Left colon (tissue), 2 donors: ENCODE results near the gene ULK4. TPM values are rescaled to one million over a fixed set of nuclear protein-coding genes. Genes with fewer than 3 reads are reported as not detected.
A peak's percentile ranks its signal among the peaks of the same experiment; 100 is the strongest.
"Not testable (repeated sequence)": the region's sequence is repeated elsewhere in the genome, so short reads cannot be mapped to it uniquely, and the experiment has no call there.

Experiments
- ATAC-seq: fragments of 200-7000 bp; cut with Tn5 transposase; one replicate; pipeline ENCODE4 v1.9.1; 2020; ENCODE audit warnings: mild to moderate bottlenecking, moderate library complexity
- DNase-seq, 2 donors: peaks; one replicate each; pipeline ENCODE4 v3.0.0-alpha.2; 2020
- intact Hi-C, 2 donors: fragments of 100-400 bp; cut with DNase I in 1 of 2; cut with micrococcal nuclease in 1 of 2; formaldehyde crosslinking; loops; one replicate each; pipeline versions ENCODE4 v1.11.2 to v1.14.0; 2022; cut with DNase I, micrococcal nuclease
- long read RNA-seq: library from polyadenylated mRNA; unstranded; transcript quantifications from one replicate; pipeline ENCODE4 v2.0.0, GENCODE V29; 2021
- total RNA-seq, 2 donors: library from RNA; stranded (reverse); fragmentation: NEBNext Ultra II Directional; extraction: Animal tissue kit (Norgen Biotek cat#: 25700); gene quantifications; one replicate each; pipeline ENCODE4 v1.2.1, GENCODE V29; 2021
- donor health status: DM: no; HTN: no; CAD: no.
- donor health status: DM: yes; HTN: yes; CAD: no.

The ULK4 gene
- 1 to 10 TPM; 5.3 to 5.7 TPM for total RNA-seq
- long read RNA-seq, partial matches to known transcripts: 0 of 3 reads
- long read RNA-seq, other reads (novel, unspliced or antisense): 2 of 3 reads

DNA sequence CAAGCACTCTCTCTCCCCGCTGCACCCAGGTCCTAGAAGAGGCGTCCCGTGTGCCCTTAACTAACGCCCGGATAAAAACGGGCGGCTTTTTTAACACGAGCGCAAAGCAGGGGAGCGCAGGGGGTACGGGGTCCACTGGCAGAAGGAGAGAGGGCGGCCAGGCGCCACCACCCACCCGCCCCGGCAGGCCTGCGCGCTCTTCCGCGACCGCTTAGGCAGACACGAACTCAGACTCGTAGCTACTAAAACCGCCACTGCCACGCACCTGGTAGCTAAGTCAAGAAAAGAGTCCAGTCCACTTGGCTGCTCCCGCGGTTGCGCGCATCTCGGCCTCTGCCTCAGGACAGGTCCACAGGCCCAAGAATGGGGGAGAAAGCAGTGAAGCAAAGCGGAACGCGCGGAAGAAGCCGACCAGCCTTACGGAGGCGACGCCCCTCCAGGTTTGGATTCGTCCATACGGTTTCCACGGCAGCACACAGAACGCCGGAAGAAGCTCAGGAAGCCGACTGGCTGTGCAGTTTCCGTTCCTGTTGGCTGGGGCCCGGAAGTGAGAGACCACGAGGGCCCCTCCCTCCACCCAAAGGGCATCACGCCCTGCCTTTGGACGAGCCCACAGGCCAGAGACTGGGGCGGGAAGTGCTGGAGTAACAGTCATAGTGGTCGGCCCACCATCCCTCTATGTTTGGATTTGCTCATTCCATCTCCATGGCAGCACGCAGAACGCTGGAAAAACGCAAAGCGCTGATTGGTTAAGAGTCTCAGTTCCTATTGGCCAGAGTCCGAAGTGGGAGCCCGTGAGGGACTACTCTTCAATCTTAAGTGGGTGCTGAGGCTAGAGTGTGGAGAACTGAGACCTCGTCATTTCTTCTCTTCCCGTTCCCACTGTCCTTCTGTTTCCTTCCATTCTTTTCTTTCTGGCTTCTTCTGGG lies at the start of gene ULK4:
Gene ULK4, minus strand, starts transcription at position 353 of the 929 bp plus-strand sequence. CDS start 7,344 bp downstream, outside the sequence.
- intact Hi-C loops: loop anchor here in 1 of 2 donors (5.0 kb wide), 1 partner anchor 50 kb away; no protein-coding TSS in a partner anchor
- peak; percentile 96 to 98 for DNase-seq
- ATAC-seq: peak; percentile 96

DNA sequence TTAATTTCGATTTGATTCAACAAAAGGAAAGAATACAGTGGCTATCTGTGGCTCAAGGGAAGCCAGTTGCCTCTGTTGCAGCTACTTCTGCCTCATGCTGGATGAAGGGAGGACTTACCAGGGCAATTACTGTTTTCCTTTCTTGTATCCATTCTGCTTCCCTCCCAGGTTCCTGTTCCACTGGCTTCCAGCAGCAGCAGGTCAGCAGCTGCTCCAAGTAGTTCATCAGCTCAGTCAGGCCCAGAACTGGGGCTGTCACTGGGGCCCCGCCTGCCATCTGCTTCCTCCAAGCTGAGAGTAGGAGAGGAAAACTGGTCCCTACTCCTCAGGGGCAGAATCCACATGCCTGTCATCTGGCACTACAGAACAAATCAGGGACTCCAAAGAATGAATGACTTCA lies 48.6 kb upstream of the ULK4 start:
- peak; percentile 14 for ATAC-seq
- intact Hi-C loops: loop anchor here in 1 of 2 donors (5.0 to 10.0 kb wide), 2 partner anchors 48 to 64 kb away; partner anchors contain the start of gene ULK4

DNA sequence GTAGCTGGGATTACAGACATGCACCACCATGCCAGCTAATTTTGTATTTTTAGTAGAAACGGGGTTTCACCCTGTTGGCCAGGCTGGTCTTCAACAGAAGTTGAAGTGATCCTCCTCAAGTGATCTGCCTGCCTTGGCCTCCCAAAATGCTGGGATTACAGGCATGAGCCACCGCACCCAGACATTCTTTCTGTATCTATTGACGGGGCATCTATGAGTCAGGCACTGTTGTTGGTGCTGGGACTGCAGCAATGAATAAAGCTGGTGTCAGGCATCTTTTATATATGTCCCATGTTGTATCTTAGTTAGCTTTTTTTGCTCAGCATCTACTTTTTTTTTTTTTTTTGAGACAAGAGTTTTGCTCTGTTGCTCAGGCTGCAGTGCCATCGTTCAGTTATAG lies 47.6 kb upstream of the ULK4 start:
- DNase-seq (no peak), ATAC-seq (no peak)
- intact Hi-C loops: no loop called here

More for the DNA sequence above, 48.6 kb upstream of the ULK4 start:
- DNase-seq: peak; percentile 58 to 71

DNA sequence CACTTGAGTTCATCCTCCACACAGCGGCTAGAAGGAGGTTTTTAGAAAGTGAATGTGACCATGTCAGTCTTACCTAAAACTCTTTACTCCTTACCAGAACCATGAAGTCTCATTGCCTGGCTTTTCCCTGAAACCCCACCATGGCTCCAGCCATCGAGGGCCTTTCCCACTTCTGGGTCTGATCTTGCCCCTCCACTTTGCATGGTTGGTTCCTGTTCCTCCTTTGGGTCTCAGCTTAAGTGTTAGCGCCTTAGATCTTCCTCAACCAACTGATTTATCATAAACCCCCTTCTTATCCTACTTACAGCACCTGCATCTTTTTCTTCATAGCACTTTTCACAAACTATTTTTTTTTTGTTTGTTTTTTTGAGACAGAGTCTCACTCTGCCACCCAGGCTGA lies 45.9 kb upstream of the ULK4 start:
- DNase-seq (no peak), ATAC-seq (no peak)
- intact Hi-C loops: no loop called here

DNA sequence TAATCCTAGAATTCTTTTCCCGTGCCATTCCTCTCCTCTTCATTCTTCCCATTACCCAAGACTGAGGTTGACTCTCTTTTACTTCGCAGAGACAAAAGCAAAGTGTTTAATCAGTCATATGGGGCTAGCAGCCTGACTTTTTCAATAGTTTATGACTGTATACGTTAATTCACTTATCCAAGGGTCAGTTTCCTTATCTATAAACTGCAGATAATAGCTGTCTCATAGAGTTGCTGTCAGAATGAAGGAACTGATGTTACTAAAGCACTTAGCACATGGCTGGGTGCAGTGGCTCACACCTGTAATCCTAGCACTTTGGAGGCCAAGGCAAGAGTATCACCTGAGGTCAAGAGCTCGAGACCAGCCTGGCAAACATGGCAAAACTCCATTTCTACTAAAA lies 43.5 kb upstream of the ULK4 start:
- DNase-seq (no peak), ATAC-seq (peak; percentile 73)
- intact Hi-C loops: no loop called here

DNA sequence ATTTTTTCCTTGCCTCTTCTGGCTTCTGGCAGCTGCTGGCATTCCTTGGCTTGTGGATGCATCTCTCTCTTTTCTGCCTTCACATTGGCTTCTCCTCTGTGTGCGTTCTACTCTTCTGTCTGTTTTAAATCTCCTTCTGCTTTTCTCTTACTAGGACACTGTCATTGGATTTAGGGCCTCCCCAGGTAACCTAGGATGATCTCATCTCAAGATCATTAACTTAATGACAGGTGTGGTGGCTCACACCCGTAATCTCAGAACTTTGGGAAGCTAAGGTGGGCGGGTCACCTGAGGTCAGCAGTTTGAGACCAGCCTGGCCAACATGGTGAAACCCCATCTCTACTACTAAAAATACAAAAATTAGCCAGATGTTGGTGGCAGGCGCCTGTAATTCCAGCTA lies 40.9 kb upstream of the ULK4 start:
- ATAC-seq: peak; percentile 52
- DNase-seq: no peak
- intact Hi-C loops: no loop called here

DNA sequence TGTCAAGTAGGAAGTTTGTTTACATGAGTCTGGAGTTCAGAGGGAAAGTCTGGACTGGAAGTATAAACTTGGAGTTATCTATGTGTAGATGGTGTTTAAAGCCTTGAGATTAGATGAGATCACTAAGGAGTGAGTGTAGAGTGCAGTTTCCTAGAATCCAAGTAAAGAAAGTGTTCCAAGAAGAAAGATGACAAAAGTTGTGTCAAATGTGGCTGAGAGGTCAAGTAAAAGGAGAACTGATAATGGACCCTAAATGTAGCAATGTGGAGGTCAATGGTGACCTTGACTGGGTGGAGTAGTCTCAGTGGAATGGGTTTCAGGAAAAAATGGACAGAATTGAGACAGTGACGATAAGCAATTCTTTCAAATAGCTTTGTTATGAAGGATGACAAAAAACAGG lies 39.9 kb upstream of the ULK4 start:
- intact Hi-C loops: no loop called here
- peak; percentile 28 for ATAC-seq

DNA sequence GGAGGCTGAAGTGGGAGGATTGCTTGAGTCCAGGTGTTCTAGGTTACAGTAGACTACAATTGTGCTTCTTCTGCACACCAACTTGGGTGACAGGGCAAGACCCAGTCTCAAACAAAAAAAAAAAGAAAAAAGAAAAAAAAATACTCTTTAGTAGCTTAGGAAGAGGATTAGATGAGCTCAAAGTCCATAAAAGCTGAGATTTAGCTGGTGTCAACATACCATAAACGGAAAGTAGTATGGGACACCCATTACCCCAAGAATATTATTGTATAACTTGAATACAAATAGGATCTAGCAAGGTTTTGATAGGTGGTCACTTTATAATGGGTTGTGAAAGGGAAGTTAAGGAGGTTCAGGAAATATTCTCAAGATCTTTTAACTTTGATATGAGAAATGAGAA lies 38.0 kb upstream of the ULK4 start:
- DNase-seq (no peak), ATAC-seq (no peak)
- intact Hi-C loops: no loop called here

More for the DNA sequence above, 39.9 kb upstream of the ULK4 start:
- no peak for DNase-seq

DNA sequence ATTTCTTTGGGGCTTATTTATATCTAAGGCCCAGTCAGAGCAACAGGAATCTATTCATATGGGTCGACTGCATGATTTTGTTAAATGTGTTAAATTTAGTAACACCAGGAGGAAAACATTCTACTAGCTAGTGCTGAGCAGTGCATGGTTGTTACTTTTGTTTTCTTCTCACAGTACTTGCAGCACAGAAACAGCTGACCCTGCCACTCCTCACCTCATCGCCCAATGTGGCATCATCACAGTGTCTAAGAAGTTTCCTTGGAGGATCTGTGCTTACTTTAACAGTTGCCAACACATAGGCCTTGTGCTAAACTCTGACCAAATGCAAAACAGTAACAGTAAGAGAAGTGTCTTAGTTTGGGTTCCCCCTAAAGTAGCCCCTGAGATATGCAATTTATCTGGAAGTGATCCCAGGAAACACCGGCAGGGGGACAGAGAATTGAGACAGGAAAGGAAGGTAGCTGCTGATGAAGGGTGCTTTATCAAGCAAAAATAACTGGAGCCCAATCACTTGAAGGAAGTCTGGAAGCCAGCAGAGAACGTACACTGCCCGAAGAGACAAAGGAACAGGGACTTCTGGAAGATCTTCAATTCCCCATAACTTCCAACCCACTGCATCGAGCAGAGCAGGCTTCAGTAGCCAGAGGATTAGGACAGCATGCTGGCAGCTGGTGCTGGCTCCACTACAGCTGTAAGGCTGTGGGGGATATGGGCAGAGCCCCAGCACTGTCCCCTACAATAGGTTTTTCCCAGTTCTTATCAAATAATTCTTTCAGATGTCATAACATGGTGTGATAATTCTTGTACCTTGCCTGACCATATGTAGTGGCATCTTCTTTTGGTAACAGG lies 36.0 kb upstream of the ULK4 start:
- ATAC-seq: no peak

DNA sequence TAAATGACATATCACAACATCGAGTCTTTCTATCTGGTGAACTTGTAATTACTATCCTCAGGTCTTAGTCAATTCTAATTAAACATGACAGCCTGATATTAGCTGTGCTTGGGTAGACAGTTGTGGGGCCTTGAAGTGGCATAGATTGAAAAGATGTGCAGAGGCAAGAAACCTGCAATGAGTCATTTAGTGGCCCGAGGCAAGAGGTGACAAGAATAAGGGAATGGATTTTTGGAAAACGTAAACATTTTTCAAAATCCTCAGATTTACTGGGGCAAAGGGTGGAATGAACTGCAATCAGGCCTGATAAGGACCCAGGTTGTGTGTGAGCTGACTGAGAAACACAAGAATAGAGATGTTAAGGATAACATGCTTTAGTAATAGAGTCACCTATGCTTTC lies 29.5 kb upstream of the ULK4 start:
- DNase-seq (no peak), ATAC-seq (no peak)
- intact Hi-C loops: no loop called here

More for the DNA sequence above, 36.0 kb upstream of the ULK4 start:
- intact Hi-C loops: no loop called here
- no peak for DNase-seq

DNA sequence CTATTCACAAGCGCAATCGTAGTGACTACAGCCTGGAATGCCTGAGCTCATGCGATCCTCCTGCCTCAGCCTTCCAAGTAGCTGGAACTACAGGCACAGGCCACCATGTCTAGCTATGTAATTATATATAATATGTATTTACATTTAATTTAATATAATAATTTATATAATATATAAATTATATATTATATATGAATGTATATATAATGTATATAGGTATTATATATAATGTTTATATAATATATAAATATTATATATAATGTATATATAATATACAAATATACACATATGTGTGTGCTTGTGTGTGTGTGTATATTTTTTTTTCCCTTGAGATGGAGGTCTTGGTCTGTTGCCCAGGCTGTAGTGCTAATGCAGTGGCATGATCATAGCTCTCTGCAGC lies 27.6 kb upstream of the ULK4 start:
- no peak for ATAC-seq
- intact Hi-C loops: no loop called here
- DNase-seq: no peak

DNA sequence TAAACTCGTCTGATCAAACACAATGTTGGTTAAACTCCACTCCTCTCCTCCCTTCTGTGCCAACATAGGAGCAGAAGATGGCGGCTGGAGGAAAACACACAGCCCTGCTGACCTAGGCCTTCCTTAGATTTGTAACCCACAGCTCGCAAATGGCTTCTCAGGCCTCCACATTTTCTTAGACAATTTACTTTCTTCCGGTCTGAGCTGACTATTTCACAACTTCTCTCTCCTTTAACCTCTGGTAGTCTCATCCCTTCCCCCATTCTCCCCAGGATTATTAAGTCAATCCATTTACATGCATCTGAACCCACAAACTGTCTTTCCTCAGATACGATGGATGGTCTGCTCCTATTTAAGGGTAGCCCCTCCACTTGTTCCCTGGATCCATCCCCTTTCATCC lies 25.7 kb upstream of the ULK4 start:
- no peak for ATAC-seq
- no peak for DNase-seq
- intact Hi-C loops: no loop called here

DNA sequence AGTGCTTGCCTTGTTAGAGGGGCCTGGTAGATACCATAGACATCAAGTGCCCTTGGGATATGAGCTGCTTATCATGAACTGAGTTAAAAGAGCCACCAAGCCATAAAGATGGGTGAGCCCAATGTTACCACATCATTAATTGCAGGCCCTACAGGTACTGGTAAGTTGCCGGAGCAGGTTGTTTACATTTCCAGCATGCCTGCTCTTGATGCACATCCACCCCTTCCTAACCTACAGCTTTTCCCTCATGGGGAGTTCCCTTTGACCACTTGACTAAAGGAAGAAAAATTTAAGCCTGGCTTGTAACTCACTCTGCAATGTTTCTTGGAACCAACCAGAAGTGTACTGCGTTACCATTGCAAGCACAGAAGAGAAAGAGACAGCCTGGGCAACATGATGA lies 24.7 kb upstream of the ULK4 start:
- intact Hi-C loops: no loop called here
- DNase-seq: no peak

DNA sequence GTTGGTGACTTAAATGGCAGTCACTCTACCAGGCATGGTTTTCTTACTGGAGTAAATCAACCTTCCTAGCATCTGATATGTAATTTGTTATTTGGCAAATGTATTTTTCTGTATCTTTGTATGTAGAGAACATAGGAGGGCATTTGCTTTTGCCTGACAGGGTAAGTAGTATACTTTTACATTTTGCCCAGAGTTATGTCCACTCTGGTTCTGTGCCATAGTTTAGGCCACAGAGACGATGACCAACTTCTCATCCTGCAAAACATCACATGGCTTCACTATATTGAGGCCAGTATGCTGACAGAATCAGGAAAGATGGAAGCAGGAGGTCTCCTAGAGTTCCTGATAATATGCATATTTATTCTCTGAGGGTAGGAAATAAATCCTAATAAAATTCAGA lies 23.1 kb upstream of the ULK4 start:
- no peak for DNase-seq
- no peak for ATAC-seq
- intact Hi-C loops: no loop called here

More for the DNA sequence above, 24.7 kb upstream of the ULK4 start:
- peak; percentile 34 for ATAC-seq

DNA sequence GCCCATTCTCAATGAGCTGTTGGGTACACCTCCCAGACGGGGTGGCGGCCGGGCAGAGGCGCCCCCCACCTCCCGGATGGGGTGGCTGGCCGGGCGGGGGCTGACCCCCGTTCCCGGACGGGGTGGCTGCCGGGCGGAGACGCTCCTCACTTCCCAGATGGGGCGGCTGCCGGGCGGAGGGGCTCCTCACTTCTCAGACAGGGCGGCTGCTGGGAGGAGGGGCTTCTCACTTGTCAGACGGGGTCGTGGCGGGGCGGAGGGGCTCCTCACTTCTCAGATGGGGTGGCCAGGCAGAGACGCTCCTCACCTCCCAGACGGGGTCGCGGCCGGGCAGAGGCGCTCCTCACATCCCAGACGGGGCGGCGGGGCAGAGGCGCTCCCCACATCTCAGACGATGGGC lies 21.2 kb upstream of the ULK4 start:
- intact Hi-C loops, DNase-seq, ATAC-seq: not testable (repeated sequence)

DNA sequence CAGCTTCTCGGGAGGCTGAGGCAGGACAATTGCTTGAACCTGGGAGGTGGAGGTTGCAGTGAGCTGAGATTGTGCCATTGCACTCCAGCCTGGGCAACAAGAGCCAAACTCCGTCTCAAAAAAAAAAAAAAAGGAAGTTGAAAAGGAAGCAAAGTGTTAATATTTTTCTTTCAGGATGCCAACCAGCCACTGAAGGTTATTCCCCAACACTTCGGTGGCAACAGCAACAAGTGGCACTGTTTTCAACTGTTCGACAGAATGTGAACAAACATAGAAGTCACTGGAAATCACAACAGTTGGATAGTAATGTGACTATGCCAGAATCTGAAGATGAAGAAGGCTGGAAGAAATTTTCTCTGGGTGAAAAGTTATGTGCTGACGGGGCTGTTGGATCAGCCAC lies 15.5 kb upstream of the ULK4 start:
- ATAC-seq, DNase-seq, intact Hi-C loops: not testable (repeated sequence)

DNA sequence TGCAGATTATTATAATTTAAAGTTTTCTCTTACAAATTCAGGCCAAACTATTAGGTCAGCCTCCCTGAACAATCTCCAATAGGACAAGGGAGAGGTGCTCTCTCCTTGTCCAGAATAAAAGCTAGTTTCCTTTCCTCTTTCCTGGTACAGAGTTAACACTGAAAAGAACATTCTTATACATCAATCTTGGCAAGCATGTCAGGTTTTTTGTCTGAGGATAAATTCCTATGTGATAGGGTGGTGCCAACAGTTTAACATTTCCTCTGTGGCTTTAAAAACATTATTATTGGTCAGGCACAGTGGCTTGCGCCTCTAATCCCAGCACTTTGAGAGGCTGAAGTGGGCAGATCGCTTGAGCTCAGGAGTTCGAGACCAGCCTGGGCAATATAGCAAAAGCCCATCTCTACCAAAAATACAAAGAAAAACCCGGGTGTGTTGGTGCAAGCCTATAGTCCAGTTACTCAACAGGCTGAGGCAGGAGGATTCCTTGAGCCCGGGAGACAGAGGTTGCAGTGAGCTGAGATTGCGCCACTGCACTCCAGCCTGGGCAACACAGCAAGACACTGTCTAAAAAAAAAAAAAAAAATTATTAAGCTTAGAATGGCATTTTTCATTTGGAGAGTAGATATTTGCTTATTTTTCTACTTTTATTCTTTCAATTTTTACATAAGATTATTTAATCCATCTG lies 13.7 kb upstream of the ULK4 start:
- DNase-seq (no peak), ATAC-seq (no peak)
- intact Hi-C loops: no loop called here

DNA sequence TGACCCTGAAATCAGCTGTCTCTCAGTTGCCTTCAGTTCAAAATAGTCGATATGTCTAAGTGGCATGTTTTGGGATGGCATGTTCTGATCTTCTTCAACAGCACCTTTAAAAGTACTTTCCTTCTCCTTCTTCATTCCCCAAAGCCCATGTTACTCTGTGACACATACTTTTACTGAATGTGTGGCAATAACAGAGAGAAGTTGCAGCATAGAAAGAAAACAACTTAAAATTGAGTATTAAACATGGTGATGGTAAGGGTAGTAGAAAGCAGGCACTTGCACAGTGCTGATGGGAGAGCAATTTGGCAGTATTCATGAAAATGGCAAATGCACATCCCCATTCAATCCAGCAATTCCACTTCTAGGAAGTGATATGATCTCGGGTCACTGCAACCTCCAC lies 12.3 kb upstream of the ULK4 start:
- DNase-seq (no peak), ATAC-seq (no peak)
- intact Hi-C loops: no loop called here

DNA sequence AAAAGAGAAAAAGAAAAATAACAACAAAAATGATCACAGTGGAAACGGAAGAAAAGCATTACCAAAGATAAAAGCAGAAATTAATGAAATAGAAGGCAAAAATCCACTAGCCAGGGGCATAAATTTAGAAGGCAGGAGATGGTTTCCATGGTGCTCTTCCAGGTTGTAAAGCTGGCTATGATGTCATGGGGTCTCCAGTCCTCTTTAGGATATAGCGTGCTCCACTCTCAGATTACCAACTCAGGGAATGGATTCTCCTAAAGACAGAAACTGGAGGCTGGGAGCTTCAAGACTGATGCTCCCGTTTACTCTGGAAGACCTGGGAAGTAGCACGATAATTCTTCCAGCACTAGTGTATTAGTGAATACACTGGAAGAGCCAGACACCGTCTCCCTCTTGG lies 10.9 kb upstream of the ULK4 start:
- intact Hi-C loops: no loop called here
- ATAC-seq (no peak), DNase-seq (no peak)
